IPS-11a (cell line): ENCODE data around the gene TCF4.

Experiments used
- H3K4me3 ChIP-seq: one replicate; pipeline ENCODE4 v1.5.1; 2013; ENCODE audit warnings: low read depth, low read length, control low read depth

Gene TCF4

GRCh38 chr18:55506074-55506473 is 81.9 kb downstream of the TCF4 start:
- H3K4me3 ChIP-seq = no peak overlapping the region

DNA sequence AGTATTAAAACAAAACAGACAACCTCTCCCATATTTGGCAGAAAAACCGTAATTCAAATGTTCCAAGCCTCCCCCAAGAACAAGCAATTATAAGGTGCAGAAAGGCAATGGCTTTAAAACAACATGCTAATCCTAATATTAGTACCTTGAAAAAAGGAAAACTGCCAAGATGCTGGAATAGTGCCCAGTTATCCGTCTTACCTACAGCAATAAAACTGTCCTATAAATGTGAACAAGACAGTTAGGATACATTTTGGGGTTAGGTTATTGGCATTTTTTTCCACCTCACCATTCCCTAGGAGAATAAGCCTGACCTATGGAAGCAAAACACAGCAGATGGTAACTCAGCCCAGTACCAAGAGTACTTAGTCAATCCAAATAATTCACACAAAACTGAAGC is 83.2 kb downstream of the TCF4 start:
- no peak overlapping the region for H3K4me3 ChIP-seq

GRCh38 chr18:55503167-55503820 is 84.7 kb downstream of the TCF4 start:
- H3K4me3 ChIP-seq = no peak overlapping the region

- no peak overlapping the region for H3K4me3 ChIP-seq
These were observed 85.8 kb downstream of the TCF4 start for GRCh38 chr18:55501982-55502710.

DNA sequence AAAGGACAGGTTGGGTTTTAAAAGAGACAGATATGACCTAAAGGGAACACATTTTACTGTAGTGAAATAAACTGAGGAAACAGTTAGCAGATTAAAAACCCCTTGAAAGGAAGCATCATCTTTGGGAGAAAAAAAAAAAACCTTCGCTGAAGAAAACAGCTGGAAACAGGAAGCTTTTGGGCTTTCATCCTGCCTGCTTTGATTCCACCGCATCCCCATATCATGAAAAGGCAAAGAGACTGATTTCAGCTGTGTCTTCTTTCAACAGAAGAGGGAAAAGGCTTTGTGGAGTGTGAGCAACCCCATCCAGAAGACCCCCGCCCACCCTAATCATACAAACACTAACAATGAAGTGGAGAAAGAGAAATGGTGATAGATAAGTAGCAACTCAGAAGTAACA is 86.4 kb downstream of the TCF4 start:
- no peak overlapping the region for H3K4me3 ChIP-seq

DNA sequence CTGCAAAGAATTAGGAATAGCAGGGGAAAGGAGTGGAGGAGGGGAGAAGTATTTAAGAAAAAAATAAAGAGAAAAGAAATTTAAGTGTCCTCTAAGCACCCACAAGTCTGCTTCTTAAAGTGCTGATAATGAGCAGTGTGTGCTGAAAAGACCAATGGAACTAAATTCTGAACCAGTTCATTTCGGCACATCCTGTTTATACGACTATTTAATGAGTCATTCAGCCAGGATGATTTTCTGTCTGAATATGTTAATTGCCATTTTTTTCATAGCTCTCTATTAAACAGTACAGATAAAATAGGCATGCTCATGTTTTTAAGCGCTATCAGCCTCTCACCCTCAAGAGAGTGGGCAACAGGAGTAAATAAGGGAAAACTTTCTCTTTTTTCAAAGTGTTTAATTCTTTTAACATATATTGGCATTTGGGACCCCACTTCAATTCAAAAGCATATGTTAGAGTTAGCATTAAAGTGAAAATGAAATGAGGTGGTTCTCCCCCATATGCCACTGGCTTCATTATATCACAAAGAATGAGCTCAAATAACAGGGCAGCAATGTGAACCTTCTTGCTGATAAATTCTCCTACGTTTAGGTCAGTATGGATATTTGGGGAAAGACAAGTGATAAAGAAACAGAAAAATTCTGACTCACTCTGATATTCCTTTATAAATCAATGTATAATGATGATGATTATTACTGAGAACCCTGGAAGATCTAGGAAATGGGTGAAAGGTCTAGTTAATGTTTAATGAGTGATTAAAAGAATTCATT is 87.5 kb downstream of the TCF4 start:
- no peak overlapping the region for H3K4me3 ChIP-seq

DNA sequence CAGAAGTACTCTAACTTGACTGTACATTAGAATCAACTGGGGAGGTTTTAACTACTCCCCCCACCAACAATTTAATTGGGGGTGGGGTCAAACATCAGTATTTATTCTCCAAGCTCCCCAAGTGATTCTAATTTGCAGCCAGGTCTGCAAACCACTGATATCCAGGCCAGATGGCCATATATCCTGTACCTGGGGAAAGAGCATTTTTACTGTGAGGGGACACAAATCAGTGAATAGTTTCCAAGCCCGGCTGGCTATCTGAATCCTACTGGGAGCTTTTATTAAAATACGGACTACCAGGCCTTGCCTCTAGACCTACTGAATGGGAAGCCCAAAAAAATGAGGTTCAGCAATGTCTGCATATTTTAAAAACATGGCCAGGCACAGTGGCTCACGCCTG is 88.5 kb downstream of the TCF4 start:
- H3K4me3 ChIP-seq = no peak overlapping the region

DNA sequence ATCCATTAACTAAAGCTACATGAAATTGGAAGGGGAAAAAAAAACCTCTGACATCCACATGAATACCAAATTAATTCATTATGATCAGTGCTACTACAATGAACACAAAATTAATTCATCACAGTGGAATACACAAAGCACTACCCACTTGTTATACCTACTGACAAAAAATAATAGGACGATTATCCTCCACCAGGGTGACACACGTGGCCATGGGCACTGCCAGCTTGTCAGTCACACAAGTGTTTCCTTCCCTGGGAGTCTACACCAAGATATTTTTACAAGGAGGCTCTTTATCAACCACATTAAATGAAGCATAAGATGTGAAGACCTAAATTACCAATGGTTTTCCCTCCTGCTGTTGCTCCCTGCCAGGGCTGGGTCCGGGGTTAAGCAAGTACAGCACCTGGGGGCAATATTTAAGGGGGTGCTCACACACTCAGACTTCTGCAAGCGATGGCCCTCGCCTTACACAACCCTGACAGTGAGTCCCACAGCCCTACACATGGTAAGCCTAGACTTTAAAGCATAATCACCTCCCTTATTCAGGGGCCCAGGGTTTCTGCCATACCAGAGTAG is 90.1 kb downstream of the TCF4 start:
- H3K4me3 ChIP-seq = no peak overlapping the region

DNA sequence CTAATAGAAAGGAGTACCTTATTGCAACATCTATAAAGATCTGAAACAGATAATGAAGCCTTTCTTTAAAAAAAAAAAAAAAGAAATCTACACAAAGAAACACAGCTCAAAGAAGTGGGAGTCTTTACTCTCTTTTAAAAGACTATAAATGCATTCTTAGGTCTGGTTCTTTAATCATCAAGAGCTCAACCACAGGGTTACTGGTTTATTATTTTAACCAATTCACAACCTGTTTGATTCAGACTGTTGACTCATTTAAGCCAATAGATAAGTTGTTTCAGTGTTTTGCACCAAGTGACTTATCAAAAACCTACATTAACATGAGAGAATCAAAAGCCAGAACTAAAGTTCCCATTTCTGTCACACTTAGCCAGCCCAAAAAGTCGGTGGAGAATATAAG is 93.1 kb downstream of the TCF4 start:
- H3K4me3 ChIP-seq = no peak overlapping the region

GRCh38 chr18:55494441-55494840 is 93.6 kb downstream of the TCF4 start:
- no peak overlapping the region for H3K4me3 ChIP-seq

DNA sequence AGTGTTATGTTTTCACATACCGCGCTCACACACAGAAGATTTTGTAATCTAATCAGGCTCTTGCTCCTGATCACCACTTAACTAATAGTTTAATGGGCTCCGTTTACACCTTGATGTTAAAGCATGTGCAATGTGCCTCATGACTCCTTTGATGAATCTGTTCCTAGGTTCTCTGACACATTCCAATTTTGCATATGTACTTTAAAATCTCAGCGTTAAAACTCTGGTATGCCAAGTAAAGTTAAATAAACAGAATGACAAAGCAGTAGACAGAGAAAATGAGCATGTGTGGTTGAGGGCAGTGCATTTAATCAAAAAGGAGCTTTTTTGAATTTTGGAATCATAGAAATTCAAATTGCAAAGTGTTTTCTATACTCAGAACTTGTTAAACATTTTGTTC is 96.4 kb downstream of the TCF4 start:
- no peak overlapping the region for H3K4me3 ChIP-seq

GRCh38 chr18:55489034-55489986 is 98.7 kb downstream of the TCF4 start:
- H3K4me3 ChIP-seq = no peak overlapping the region

GRCh38 chr18:55488473-55488872 is 99.5 kb downstream of the TCF4 start:
- no peak overlapping the region for H3K4me3 ChIP-seq

GRCh38 chr18:55487997-55488396 is 100.0 kb downstream of the TCF4 start:
- no peak overlapping the region for H3K4me3 ChIP-seq

- no peak overlapping the region for H3K4me3 ChIP-seq
These were observed 101.1 kb downstream of the TCF4 start for GRCh38 chr18:55486936-55487335.

DNA sequence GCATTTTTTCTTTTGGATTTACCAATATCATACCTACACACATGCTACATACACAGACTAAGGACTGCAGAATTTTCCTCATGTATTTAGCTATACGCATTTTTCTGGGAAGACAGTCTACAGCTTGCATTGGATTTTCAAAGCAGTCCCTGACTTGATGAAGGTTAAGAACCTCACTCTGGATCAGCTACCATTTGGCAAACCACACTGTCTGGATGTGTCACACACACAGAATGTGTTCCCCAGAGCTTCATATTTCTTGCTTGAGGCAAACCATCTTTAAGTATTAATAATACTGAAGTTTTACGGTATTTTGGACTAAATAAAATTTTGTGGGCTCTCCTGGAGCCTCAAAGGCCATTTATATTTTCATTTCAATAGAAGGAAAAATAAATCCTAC is 102.3 kb downstream of the TCF4 start:
- no peak overlapping the region for H3K4me3 ChIP-seq

DNA sequence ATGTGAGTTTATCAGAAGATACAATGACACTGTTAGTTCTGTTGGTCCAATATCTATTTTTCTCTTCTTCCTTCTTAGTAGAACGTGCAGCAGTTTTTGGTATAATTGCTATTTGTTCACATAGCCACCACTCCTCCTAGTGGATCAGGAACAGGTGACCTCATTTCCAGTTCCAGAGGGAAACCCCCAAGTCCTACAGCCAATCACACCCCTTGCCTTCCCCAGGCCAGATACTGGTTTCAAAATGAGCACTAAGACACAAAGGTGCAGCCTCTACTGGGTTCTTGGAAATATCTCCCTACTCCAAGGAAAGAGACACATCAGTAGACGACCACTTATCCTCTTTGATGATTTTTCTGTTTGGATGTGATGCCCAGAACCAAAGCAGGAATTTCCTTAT is 103.2 kb downstream of the TCF4 start:
- no peak overlapping the region for H3K4me3 ChIP-seq

DNA sequence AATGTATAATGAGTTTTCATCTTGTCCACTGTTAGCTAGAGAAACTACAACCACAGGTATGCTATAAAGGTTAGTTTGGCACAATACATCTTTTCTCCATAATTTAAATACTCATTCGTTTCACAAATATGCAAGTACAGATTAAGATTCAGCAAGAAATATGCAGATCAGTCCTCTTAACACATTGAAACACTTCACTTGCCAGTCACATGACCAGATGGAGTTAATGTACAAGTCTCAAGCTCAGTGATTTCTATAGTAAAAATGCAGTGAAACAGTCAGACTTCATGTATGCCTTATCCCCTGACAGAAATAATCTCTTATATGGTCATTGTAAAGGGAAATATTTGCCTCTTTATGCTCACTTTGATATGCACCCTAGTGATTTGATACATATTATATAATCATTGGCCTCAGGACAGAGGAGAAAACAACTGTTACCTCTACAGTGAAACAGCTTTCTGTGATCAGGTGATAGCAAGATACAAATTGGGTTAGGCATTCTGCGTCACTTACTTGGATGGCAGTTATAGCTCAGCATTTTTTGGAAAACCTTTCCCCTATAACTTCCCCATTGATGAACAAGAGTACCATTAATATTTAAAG is 104.6 kb downstream of the TCF4 start:
- no peak overlapping the region for H3K4me3 ChIP-seq

GRCh38 chr18:55479656-55480420 is 108.2 kb downstream of the TCF4 start:
- no peak overlapping the region for H3K4me3 ChIP-seq
